Peyer's patch (tissue), 4 donors: ENCODE measurements around the gene KRT72. TPM values are rescaled to one million over a fixed set of nuclear protein-coding genes. Genes with fewer than 3 reads are reported as not detected.

Experiments
- DNase-seq, 3 donors: peaks; one replicate each; pipeline ENCODE4 v3.0.0-alpha.2; 2017 to 2019
- H3K27ac ChIP-seq, 4 donors: fragments of 200-600 bp; sonication (generic); one replicate each; pipeline ENCODE4 v1.5.1; 2016 to 2019
- H3K27me3 ChIP-seq, 2 donors: fragments of 200-600 bp; sonication (generic); one replicate each; pipeline ENCODE4 v1.5.1; 2019
- H3K36me3 ChIP-seq, 3 donors: fragments of 200-600 bp; sonication (generic); one replicate each; pipeline ENCODE4 v1.5.1; 2016 to 2019
- H3K4me1 ChIP-seq, 4 donors: fragments of 200-600 bp; sonication (generic); one replicate each; pipeline ENCODE4 v1.5.1; 2016 to 2019
- H3K4me3 ChIP-seq, 4 donors: fragments of 200-600 bp; sonication (generic); 1 replicate in 3 of 4; 2 replicates in 1 of 4; pipeline ENCODE4 v1.5.1; 2016 to 2019; ENCODE audit warnings: mild to moderate bottlenecking in 1 of 4
- H3K9me3 ChIP-seq, 4 donors: fragments of 200-600 bp; sonication (generic); one replicate each; pipeline ENCODE4 v1.5.1; 2016 to 2019; ENCODE audit warnings: mild to moderate bottlenecking in 1 of 4
- POLR2A ChIP-seq, 2 donors: fragments of 450-650 bp; IDR thresholded peaks; one replicate each; pipeline ENCODE4 v1.5.1; 2017; ENCODE audit warnings: antibody characterized with exemption in 2 of 2, mild to moderate bottlenecking in 2 of 2, moderate library complexity in 2 of 2
- total RNA-seq, 4 donors: library from RNA; depleted of rRNA; stranded (reverse); fragments of >200 nt; gene quantifications; one replicate each; pipeline ENCODE4 v1.1.0, GENCODE V29; 2016
- TF ChIP-seq, protein P1 (sequence below), 6 experiments: fragments of 450-650 bp in 4 of 6; fragments of 200-600 bp in 2 of 6; sonication (generic) in 1 of 6; IDR thresholded peaks; one replicate each; pipeline ENCODE4 v1.5.1; 2017 to 2019; ENCODE audit warnings: antibody characterized with exemption in 6 of 6, mild to moderate bottlenecking in 3 of 6, moderate library complexity in 1 of 6

The KRT72 gene
- total RNA-seq, 4 donors from 2014 or later: 1.1 to 4.5 (median 2.3) TPM; not detected in 1

DNA sequence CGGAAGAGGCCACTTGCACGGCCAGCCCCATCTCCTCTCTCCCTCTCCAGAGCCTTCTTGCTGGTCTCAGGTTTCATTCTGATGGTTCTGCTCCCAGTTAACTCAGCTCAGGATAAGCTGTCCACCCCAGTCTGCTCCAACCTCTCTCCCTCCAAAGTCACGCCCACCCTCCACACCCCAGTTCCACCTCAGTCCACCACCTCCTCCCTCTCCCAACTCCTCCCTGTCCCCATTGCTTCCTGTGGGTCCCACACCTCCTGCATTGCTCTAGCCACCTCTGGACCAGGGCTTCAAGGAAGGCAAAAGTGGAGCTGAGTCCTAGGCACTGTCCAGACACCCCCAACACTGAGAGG is 61.5 kb downstream of the KRT72 start:
- Histone ChIP-seq H3K4me3 (no peak overlapping the region), H3K4me1 (no peaks in the 10 kb centered on the region), H3K27ac (no peak overlapping the region), H3K27me3 (no peaks in the 10 kb centered on the region), H3K9me3 (no peaks in the 10 kb centered on the region), H3K36me3 (no peaks in the 10 kb centered on the region)
- no peak for TF ChIP-seq POLR2A (IDR thresholded peaks at IDR 0.05)
- TF ChIP-seq, protein P1, sequence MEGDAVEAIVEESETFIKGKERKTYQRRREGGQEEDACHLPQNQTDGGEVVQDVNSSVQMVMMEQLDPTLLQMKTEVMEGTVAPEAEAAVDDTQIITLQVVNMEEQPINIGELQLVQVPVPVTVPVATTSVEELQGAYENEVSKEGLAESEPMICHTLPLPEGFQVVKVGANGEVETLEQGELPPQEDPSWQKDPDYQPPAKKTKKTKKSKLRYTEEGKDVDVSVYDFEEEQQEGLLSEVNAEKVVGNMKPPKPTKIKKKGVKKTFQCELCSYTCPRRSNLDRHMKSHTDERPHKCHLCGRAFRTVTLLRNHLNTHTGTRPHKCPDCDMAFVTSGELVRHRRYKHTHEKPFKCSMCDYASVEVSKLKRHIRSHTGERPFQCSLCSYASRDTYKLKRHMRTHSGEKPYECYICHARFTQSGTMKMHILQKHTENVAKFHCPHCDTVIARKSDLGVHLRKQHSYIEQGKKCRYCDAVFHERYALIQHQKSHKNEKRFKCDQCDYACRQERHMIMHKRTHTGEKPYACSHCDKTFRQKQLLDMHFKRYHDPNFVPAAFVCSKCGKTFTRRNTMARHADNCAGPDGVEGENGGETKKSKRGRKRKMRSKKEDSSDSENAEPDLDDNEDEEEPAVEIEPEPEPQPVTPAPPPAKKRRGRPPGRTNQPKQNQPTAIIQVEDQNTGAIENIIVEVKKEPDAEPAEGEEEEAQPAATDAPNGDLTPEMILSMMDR (IDR thresholded peaks at IDR 0.05): no peak
- no peak for DNase-seq

DNA sequence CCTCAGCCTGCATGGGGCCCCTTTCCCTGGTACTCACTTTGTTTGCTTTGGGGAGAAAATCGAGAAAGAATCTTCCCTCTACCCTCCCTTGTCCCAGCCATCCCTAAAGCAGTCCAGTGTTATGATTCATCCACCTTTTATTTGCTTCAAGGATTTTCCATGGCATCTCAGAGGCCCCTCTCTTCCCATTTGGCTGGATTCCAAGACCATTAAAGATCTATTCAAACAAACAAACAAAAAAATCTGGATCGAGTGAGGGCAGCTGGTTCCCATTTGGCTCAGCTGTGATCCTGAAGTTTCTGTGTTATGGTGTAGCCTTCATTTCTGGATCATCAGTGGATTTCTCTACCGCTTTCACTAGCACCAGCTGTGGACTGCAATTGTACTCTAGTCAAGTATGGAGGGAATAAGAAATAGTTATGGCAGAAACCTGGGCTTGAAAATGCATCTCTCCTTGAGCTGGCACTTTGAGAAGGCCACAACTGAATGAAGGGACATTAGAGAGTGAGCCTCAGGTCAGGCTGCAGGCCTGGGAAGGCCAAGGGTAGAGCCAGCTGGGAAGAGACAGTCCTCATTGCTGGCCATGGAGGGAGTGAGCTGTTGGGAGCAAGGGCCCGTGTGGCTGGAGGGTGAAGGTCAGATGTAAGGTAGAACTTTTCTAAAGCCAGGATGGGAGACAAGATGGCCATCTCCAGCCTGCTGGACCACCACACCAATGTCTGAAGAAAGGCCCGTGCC is 62.0 kb downstream of the KRT72 start:
- TF ChIP-seq POLR2A (IDR thresholded peaks at IDR 0.05): no peak
- TF ChIP-seq, protein P1 (IDR thresholded peaks at IDR 0.05): no peak
- Histone ChIP-seq H3K4me1 (no peaks in the 10 kb centered on the region), H3K9me3 (no peaks in the 10 kb centered on the region)

DNA sequence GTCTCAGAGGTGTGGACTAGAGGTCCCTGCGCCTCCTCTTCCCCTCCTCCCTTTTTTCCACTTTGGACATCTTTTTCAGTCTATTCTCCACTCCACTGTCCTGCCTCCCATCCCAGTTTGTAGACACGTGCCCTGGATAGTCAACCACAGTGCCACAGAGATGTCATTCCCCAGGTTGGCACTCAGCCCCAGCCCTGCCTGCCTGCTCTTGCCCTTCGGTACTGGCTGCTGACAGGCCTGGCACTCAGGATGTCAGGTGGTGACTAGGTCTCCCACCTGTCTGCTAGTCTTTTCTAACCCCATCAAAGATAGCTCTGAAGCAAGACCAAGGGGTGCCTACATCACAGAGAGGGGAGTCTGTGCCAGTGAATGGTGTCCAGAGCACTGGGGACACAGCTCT is 64.2 kb downstream of the KRT72 start:
- DNase-seq: no peak
- Histone ChIP-seq H3K9me3 (no peaks in the 10 kb centered on the region), H3K4me1 (no peaks in the 10 kb centered on the region), H3K4me3 (no peak overlapping the region), H3K27ac (no peak overlapping the region), H3K27me3 (no peaks in the 10 kb centered on the region), H3K36me3 (no peaks in the 10 kb centered on the region)
- TF ChIP-seq POLR2A (IDR thresholded peaks at IDR 0.05): no peak
- TF ChIP-seq, protein P1 (IDR thresholded peaks at IDR 0.05): no peak

More for the DNA sequence above, 62.0 kb downstream of the KRT72 start:
- no peak for DNase-seq
- Histone ChIP-seq H3K4me3 (no peak overlapping the region), H3K36me3 (no peaks in the 10 kb centered on the region), H3K27me3 (no peaks in the 10 kb centered on the region), H3K27ac (no peak overlapping the region)

Other genes with a start within 250 kb of the KRT72 start
- not detected for gene KRT85, start 234.0 kb downstream of the KRT72 start, total RNA-seq
- gene KRT84, start 215.8 kb downstream of the KRT72 start, total RNA-seq: not detected
- gene KRT82, start 195.1 kb downstream of the KRT72 start, total RNA-seq: not detected
- gene KRT75, start 167.1 kb downstream of the KRT72 start, total RNA-seq: not detected
- not detected for gene KRT6B, start 149.3 kb downstream of the KRT72 start, total RNA-seq
- gene KRT6C, start 127.7 kb downstream of the KRT72 start, total RNA-seq: under 1 TPM in 1 of 4 donors, not detected in 3; 0.67 TPM
- 1 to 10 TPM in 2 of 4 donors, not detected in 2; 1.7 to 2.3 TPM for gene KRT6A, start 108.2 kb downstream of the KRT72 start, total RNA-seq
- gene KRT5, start 81.1 kb downstream of the KRT72 start, total RNA-seq: 1 to 10 TPM in 2 of 4 donors, under 1 TPM in 1, not detected in 1; 0.94 to 9.9 (median 5.9) TPM
- gene KRT71, start 48.3 kb downstream of the KRT72 start, total RNA-seq: not detected
- gene KRT74, start 27.6 kb downstream of the KRT72 start, total RNA-seq: not detected
- gene KRT73, start 17.1 kb upstream of the KRT72 start, total RNA-seq: 1 to 10 TPM in 1 of 4 donors, under 1 TPM in 1, not detected in 2; 0.40 to 1.2 TPM
- gene KRT2, start 50.7 kb upstream of the KRT72 start, total RNA-seq: 1 to 10 TPM in 1 of 4 donors, under 1 TPM in 1, not detected in 2; 0.47 to 2.5 TPM
- gene KRT1, start 78.9 kb upstream of the KRT72 start, total RNA-seq: 1 to 10 TPM in 1 of 4 donors, under 1 TPM in 2, not detected in 1; 0.76 to 1.7 (median 0.94) TPM
- gene KRT77, start 102.1 kb upstream of the KRT72 start, total RNA-seq: not detected
- gene KRT76, start 175.9 kb upstream of the KRT72 start, total RNA-seq: not detected
- gene KRT3, start 194.7 kb upstream of the KRT72 start, total RNA-seq: not detected
- not detected for gene KRT4, start 212.7 kb upstream of the KRT72 start, total RNA-seq
- gene KRT79, start 232.8 kb upstream of the KRT72 start, total RNA-seq: not detected
- gene KRT78, start 247.5 kb upstream of the KRT72 start, total RNA-seq: not detected